A673 (cell line): ENCODE data around the gene SPRYD7.

Experiments used
- EZH2 ChIP-seq: fragments of 200-600 bp; sonication (generic); IDR thresholded peaks from 2 replicates; pipeline ENCODE4 v1.6.1; 2017; ENCODE audit warnings: borderline replicate concordance, low read depth, mild to moderate bottlenecking, mixed read lengths, antibody characterized with exemption, low read length; ENCODE audit not compliant: poor library complexity, severe bottlenecking
- TF ChIP-seq, protein P1 (sequence below): fragments of 300-800, 200-600 bp; sonication (generic); conservative IDR thresholded peaks from 2 replicates; pipeline ENCODE4 v1.5.1; 2017; ENCODE audit warnings: low read depth, mild to moderate bottlenecking, antibody characterized with exemption, low read length, moderate library complexity, mixed read lengths

DNA sequence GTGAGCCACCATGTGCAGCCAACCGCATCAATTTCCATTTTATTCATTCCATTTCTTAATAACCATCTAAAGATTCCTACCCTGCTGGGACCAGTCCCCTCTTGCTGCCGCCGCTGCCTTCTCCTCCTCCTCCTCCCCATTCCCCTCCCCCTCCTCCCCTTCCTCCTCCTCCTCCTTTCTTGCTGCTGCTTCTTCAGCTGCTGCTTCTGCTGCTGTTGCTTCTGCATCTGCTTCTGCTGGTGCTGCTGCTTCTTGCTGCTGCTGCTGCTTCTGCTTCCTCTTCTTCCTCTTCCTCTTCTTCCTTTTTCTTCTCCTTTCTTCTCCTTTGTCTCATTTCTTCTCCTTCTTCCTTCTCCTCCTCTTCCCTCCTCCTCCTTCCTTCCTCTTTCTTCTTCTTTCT lies 20.0 kb upstream of the SPRYD7 start:
- TF ChIP-seq, protein P1, sequence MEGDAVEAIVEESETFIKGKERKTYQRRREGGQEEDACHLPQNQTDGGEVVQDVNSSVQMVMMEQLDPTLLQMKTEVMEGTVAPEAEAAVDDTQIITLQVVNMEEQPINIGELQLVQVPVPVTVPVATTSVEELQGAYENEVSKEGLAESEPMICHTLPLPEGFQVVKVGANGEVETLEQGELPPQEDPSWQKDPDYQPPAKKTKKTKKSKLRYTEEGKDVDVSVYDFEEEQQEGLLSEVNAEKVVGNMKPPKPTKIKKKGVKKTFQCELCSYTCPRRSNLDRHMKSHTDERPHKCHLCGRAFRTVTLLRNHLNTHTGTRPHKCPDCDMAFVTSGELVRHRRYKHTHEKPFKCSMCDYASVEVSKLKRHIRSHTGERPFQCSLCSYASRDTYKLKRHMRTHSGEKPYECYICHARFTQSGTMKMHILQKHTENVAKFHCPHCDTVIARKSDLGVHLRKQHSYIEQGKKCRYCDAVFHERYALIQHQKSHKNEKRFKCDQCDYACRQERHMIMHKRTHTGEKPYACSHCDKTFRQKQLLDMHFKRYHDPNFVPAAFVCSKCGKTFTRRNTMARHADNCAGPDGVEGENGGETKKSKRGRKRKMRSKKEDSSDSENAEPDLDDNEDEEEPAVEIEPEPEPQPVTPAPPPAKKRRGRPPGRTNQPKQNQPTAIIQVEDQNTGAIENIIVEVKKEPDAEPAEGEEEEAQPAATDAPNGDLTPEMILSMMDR: no peak
- TF ChIP-seq EZH2: no peak
